Measurements from ENCODE around the gene SLC27A3. TPM values are rescaled to one million over a fixed set of nuclear protein-coding genes. Genes with fewer than 3 reads are reported as not detected.

The SLC27A3 gene
- total and polyA plus RNA-seq, 2 donors (not counting 3 experiments of a cell fraction or from before 2014, with no cell fraction given) = 26.6 to 34.3 TPM

DNA sequence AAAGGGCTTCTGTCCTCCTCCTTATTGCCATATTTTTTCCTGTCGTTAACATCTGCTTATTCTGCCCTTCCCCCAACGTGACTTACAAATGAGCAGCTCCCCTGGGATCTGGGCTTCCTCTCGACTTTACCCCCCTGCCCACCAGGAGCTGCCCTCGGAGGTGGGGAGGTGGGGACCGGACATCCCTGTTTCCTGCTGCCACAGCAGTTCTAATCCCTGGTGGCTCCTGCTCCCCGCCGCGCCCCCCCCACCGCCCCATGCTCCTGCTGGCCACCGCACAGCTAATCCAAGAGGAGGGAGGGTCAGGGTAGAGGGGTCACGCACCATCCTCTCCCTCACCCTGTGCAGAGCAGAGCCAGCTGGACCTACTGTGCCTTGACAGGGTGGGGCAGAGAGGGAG, 4.4 kb upstream of the SLC27A3 start:
- H3K36me3 ChIP-seq (ENCODE audit: control insufficient read depth in 2 of 2, extremely low read depth in 1 of 2, insufficient read depth in 2 of 2, low read length in 2 of 2) = peaks cover 5 to 19% of the 10 kb centered on the region in 2 experiments
- peaks cover 45% of the 10 kb centered on the region for H3K4me1 ChIP-seq (ENCODE audit: control insufficient read depth, extremely low read depth, insufficient read depth, low read length)
- FAIRE-seq (peak; percentile 42), DNase-seq (ENCODE audit: low read depth, low spot score) (peak; percentile 22)
- no peak overlapping the region for H2AFZ ChIP-seq (ENCODE audit: low read depth, low read length)
- no peaks in the 10 kb centered on the region for H3K27me3 ChIP-seq (ENCODE audit: control insufficient read depth in 2 of 2, insufficient read depth in 2 of 2, low read length in 2 of 2)
- H3K4me3 ChIP-seq (replicated peaks in 1 of 3; ENCODE audit: insufficient read depth in 1 of 3, low read depth in 1 of 3, low read length in 3 of 3) = no peak overlapping the region
- no peak overlapping the region for H3K4me2 ChIP-seq (ENCODE audit: insufficient read depth, low read length)
- H3K27ac ChIP-seq (ENCODE audit: insufficient read depth, low read depth, low read length) = no peak overlapping the region
- no peak for TF ChIP-seq EZH2 (IDR thresholded peaks at IDR 0.05; ENCODE audit: borderline replicate concordance, low read depth, low read length, severe bottlenecking)
- TF ChIP-seq, protein P1, sequence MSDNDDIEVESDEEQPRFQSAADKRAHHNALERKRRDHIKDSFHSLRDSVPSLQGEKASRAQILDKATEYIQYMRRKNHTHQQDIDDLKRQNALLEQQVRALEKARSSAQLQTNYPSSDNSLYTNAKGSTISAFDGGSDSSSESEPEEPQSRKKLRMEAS (IDR thresholded peaks at IDR 0.05; ENCODE audit: insufficient read depth, insufficient read length) = no peak
- TF ChIP-seq POLR2A (IDR thresholded peaks at IDR 0.05; ENCODE audit: low read depth, low read length) = no peak
- no peak for TF ChIP-seq FOS (IDR thresholded peaks at IDR 0.05; ENCODE audit: borderline replicate concordance, insufficient read depth, low read length)
- TF ChIP-seq JUN (IDR thresholded peaks at IDR 0.05; ENCODE audit: borderline replicate concordance, insufficient read depth, insufficient read length, low read depth) = no peak
- no peak for TF ChIP-seq POLR2AphosphoS5 (IDR thresholded peaks at IDR 0.05; ENCODE audit: insufficient read depth, low read depth, low read length)
- no peak for TF ChIP-seq GATA2 (IDR thresholded peaks at IDR 0.05; ENCODE audit: insufficient read depth, insufficient read length, low read depth, low read length)
- no peak for TF ChIP-seq MYC (IDR thresholded peaks at IDR 0.05; ENCODE audit: low read depth, low read length)
- TF ChIP-seq, protein P2, sequence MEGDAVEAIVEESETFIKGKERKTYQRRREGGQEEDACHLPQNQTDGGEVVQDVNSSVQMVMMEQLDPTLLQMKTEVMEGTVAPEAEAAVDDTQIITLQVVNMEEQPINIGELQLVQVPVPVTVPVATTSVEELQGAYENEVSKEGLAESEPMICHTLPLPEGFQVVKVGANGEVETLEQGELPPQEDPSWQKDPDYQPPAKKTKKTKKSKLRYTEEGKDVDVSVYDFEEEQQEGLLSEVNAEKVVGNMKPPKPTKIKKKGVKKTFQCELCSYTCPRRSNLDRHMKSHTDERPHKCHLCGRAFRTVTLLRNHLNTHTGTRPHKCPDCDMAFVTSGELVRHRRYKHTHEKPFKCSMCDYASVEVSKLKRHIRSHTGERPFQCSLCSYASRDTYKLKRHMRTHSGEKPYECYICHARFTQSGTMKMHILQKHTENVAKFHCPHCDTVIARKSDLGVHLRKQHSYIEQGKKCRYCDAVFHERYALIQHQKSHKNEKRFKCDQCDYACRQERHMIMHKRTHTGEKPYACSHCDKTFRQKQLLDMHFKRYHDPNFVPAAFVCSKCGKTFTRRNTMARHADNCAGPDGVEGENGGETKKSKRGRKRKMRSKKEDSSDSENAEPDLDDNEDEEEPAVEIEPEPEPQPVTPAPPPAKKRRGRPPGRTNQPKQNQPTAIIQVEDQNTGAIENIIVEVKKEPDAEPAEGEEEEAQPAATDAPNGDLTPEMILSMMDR (IDR thresholded peaks at IDR 0.05; ENCODE audit: extremely low read depth in 1 of 2, insufficient read depth in 1 of 2, low read depth in 1 of 2, low read length in 2 of 2) = no peak
- ChIA-PET POLR2A (interaction anchor here (0.6 kb wide), 1 partner anchor 20 kb away, joined by 4 read pairs; no protein-coding TSS in a partner anchor), CTCF (interaction anchor here (1.0 to 6.2 kb wide), 7 partner anchors 9 to 198 kb away, joined by 3 to 83 read pairs (median 8); partner anchors contain the start of gene NPR1)
- no peaks in the 10 kb centered on the region for H4K20me1 ChIP-seq (replicated peaks; ENCODE audit: control insufficient read depth, extremely low read depth, insufficient read depth, low read length)
- dilution Hi-C loops (cut with MboI; ENCODE audit: extremely low pct_ligation_motif_present, low sequenced_read_pairs) (no loop called here), intact Hi-C loops (cut with micrococcal nuclease) (loop anchor here (1.0 kb wide), 2 partner anchors 18 to 72 kb away; no protein-coding TSS in a partner anchor)
- no peaks in the 10 kb centered on the region for H3K79me2 ChIP-seq (ENCODE audit: control insufficient read depth, insufficient read depth, low read length)
- no peaks in the 10 kb centered on the region for H3K9me3 ChIP-seq (replicated peaks; ENCODE audit: control insufficient read depth, insufficient read depth, low read length)
- BruUV-seq (replicated peaks) = no TSS peak
- H3K9ac ChIP-seq (replicated peaks; ENCODE audit: extremely low read depth, insufficient read depth, low read length) = no peak overlapping the region
- H3K9me1 ChIP-seq (replicated peaks; ENCODE audit: control insufficient read depth, extremely low read depth, insufficient read depth, low read length) = no peaks in the 10 kb centered on the region
